Stimulated activated CD8-positive, alpha-beta memory T cell treated with anti-CD3 and anti-CD28 coated beads, Interleukin-15, amount 100 ng/mL, for 24 hours (primary cell): Measurements from ENCODE around the gene BMP4.
"Not testable (repeated sequence)": the region's sequence is repeated elsewhere in the genome, so short reads cannot be mapped to it uniquely, and the experiment has no call there.

ENCODE experiments used
- DNase-seq: peaks from one replicate; pipeline ENCODE4 v3.0.0-alpha.2; 2020; ENCODE audit warnings: low read depth

Gene BMP4

GRCh38 chr14:53956427-53957201 lies at the start of gene BMP4:
Gene BMP4 (minus strand): TSS chr14:53956825. CDS start chr14:53952222, 4,603 bp downstream.
- no peak for DNase-seq

GRCh38 chr14:54003064-54003463 lies 46.4 kb upstream of the BMP4 start:
- DNase-seq, result no peak

GRCh38 chr14:54002653-54003052 lies 46.0 kb upstream of the BMP4 start:
- DNase-seq, result no peak

DNA sequence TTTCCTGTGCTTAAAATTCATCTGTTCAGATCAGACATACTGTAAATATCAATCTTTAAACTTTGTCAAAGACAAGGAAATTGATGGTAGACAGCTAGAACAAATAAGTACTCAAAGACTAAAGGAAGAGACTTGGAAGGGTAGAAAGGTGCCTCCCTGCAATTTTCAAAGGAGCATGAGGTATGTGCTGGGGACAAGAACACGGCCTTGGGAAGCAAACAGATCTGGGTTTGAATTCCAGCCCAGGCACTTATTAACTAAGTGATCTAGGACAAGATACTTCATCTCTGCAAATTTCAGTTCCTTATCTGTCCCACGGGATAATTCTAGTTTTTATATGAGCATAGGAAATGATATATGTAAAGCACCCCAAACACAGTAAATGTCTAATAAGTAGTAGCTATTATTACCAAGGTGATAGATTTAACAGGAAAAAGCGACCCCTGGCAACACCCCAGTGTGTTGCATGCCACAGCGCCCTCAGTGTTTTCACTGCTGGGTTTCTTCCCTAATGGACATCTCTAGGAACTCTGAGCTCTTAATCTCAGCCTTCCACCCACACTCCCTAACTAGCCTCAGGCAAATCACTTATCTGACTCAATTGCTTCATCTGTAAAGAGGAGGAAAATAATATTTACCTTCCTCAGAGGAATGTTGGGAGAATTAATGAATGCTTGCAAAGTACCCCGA lies 44.7 kb upstream of the BMP4 start:
- no peak for DNase-seq

DNA sequence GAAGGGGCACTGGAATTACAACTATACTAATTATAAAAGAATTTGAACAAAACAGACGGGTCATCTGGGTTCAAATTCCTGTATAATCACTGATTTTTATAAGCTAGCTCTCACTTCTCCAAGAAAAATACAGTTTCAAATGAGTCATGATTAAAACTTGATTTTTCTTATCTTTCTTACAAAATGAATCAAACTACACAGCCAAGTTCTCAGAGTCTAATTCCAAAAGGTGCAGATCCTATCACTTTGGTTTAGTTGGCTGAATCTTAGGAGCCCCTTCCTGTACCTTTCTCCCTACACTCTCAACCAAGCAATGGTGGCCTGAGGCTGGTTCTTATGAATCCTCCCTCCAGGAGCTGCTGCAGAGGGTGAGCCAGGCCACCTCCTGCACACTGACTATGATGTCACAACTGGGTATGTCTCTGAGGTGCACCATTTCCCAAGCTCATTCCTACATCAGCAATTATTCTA lies 43.8 kb upstream of the BMP4 start:
- DNase-seq, result no peak

DNA sequence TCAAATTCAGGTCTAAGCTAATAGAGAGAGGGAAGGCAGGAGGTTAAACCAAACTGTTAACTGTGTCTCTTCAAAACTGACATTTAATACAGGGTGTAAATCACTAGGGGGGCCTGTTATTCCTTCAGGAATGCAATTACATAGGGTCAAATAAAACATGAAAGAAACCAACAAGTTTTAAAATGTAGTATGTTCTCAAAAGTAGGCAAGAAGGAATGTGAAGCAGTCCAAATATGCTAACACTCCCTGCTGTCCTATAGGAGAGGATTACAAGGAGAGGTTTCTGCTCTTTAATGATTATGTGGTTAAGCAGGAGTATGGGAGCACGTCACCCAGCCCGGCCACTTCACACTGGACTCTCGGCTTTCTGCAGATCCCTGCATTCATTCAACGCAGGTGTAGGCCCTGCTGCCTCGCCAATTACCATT lies 42.5 kb upstream of the BMP4 start:
- DNase-seq, result no peak

DNA sequence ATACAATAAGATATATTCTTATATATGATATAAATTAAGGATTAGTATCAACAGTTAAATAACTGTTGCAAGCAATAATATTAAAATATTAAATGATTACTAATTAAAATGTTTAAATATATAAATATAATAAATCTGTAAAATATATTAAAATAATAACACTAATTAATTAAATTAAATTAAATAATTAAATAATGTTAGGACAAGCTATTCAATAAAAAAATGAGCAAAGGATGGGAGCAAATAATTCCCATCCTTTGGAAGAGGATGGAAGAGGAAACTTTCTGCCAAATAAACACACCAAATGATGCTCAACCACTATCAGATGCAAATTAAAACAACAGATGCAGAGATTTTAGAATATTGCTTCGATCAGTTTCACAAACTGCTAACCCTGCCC lies 39.4 kb upstream of the BMP4 start:
- DNase-seq, result no peak

- no peak for DNase-seq
Measured at GRCh38 chr14:53993920-53994607, 37.4 kb upstream of the BMP4 start.

DNA sequence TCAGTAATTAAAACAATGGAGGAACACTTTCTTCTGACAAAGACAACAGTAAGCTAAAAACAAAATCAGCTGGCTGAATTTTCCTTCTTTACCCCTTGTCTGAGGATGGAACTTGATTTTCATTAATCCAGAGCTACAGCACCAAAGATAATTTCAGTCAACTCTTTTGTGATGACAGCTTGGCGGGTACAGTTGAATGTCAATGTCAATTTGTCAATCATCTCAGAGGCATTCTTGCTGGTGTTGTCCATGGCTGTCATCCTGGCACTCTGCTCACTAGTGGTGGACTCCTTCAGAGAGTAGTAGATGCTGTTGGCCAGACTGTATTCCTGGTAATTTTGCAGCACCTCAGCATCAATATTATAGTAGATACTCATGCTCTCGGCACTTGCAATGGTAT lies 34.4 kb upstream of the BMP4 start:
- no peak for DNase-seq

GRCh38 chr14:53986718-53987117 lies 30.1 kb upstream of the BMP4 start:
- DNase-seq, result not testable (repeated sequence)

- not testable (repeated sequence) for DNase-seq
Measured at GRCh38 chr14:53984958-53985357, 28.3 kb upstream of the BMP4 start.

- DNase-seq, result no peak
Measured at GRCh38 chr14:53983112-53983511, 26.5 kb upstream of the BMP4 start.

GRCh38 chr14:53982546-53982945 lies 25.9 kb upstream of the BMP4 start:
- no peak for DNase-seq

GRCh38 chr14:53979747-53980642 lies 23.4 kb upstream of the BMP4 start:
- no peak for DNase-seq

DNA sequence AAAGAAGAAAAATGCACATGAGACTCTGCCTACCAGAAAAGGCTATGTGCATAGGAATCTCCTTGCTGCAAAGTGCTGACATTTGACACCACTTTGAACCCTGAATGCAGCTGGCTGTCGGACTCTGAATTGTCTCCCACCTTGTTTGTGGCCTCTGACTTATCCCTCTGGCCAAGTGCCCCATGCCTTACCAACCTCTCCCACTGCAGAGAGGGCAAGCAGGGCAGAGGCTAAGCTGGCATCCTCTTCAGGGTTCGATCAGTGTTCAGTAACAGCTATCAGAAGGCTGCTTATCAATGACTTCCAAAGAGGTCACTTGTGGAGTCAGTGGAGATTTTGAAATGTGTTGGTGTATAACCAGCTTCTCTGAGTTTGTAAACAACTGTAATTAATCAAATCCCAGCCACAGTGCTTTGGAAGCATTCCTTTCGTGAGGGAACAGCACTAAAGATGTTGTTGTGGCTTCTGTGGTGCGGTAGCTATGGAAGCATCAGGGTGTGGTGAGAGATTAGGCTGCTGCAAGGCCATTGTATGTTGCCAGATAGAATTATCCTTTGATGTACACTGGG lies 22.6 kb upstream of the BMP4 start:
- DNase-seq, result no peak

DNA sequence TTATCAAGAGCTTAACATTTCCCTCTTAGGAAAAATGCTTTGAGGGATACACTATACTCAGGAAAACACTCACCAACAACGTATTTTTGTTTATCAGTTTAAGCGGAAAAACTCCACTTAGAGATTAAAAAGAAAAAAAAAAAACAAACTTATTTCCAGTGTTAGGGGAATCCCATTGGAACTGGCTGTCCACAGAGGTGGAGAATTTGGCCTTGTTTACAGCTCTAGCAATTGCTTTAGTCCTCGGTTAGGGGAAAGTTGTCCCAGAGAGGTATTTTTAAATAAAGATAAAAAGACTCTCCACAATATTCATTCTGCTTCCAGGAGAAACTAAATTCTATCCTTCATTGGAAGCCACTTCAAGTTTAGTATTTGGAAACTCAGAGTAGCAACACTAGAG lies 21.6 kb upstream of the BMP4 start:
- no peak for DNase-seq

DNA sequence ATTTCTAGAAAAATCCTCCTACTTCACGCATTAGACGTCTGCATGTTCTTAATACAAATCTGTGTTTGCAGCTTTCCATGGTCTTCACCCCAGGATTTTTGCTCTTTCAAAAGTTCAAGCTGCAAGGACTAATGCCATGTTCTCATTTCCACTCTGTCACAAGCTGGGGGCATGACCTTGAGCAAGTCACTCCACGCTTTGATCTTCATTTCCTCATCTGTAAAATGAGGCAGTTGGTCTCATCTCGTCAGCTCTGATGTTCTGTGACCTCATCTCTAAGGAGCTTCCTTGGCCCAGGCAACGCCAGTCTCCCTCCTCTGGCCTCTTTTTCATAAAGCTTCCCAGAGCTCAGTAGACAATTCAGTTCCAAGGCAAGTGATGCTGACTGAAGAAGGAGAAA lies 18.8 kb upstream of the BMP4 start:
- no peak for DNase-seq

DNA sequence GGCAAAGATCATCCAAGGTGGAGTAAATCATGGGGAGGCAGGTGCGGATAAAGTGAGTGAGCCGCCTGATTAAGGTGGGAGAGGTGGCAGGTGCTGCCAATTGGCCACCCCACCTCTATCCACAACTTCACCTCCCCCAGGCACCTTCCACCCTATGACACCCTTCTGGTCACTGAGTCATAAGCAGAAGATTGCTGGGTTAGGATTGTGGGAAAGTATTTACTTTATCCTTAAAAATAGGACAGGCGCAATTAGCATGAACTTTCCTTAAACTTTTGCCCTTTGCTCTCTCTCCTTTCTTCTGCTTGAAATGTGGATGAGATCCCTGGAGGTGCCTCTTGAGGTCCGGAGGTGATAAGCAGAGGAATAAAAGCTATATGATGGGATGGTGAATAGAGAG lies 14.9 kb upstream of the BMP4 start:
- no peak for DNase-seq

GRCh38 chr14:53969326-53969725 lies 12.7 kb upstream of the BMP4 start:
- no peak for DNase-seq

DNA sequence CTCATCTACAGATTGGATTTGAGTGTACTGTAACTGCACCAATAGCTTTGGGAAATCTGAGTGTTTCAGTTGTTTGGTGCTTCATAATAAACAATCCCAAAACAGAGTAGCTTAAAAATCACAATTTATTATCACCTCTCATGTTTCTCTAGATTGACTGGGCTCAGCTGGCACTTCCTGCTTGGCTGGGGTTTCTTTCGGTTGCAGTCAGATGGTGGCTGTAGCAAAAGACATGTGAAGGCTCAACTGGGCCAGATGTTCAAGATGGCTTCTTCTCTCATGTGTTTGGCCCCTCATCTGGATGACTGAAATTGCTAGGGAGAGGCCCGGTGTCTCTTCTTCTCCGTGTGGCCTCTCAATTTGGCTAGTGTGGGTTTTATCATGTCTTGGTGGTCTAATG lies 12.1 kb upstream of the BMP4 start:
- DNase-seq, result no peak

- DNase-seq, result no peak
Measured at GRCh38 chr14:53967606-53968005, 11.0 kb upstream of the BMP4 start.

GRCh38 chr14:53964249-53964648 lies 7.6 kb upstream of the BMP4 start:
- DNase-seq, result no peak
